Peyer's patch (tissue), 4 donors: ENCODE measurements around the gene TMC1. TPM values are rescaled to one million over a fixed set of nuclear protein-coding genes. Genes with fewer than 3 reads are reported as not detected.
A peak's percentile ranks its signal among the peaks of the same experiment; 100 is the strongest.

Experiments used
- DNase-seq, 3 donors: peaks; one replicate each; pipeline ENCODE4 v3.0.0-alpha.2; 2017 to 2019
- H3K27ac ChIP-seq, 4 donors: fragments of 200-600 bp; sonication (generic); one replicate each; pipeline ENCODE4 v1.5.1; 2016 to 2019
- H3K27me3 ChIP-seq, 2 donors: fragments of 200-600 bp; sonication (generic); one replicate each; pipeline ENCODE4 v1.5.1; 2019
- H3K36me3 ChIP-seq, 3 donors: fragments of 200-600 bp; sonication (generic); one replicate each; pipeline ENCODE4 v1.5.1; 2016 to 2019
- H3K4me1 ChIP-seq, 4 donors: fragments of 200-600 bp; sonication (generic); one replicate each; pipeline ENCODE4 v1.5.1; 2016 to 2019
- H3K4me3 ChIP-seq, 4 donors: fragments of 200-600 bp; sonication (generic); 1 replicate in 3 of 4; 2 replicates in 1 of 4; pipeline ENCODE4 v1.5.1; 2016 to 2019; ENCODE audit warnings: mild to moderate bottlenecking in 1 of 4
- H3K9me3 ChIP-seq, 4 donors: fragments of 200-600 bp; sonication (generic); one replicate each; pipeline ENCODE4 v1.5.1; 2016 to 2019; ENCODE audit warnings: mild to moderate bottlenecking in 1 of 4
- POLR2A ChIP-seq, 2 donors: fragments of 450-650 bp; IDR thresholded peaks; one replicate each; pipeline ENCODE4 v1.5.1; 2017; ENCODE audit warnings: antibody characterized with exemption in 2 of 2, mild to moderate bottlenecking in 2 of 2, moderate library complexity in 2 of 2
- total RNA-seq, 4 donors: library from RNA; depleted of rRNA; stranded (reverse); fragments of >200 nt; gene quantifications; one replicate each; pipeline ENCODE4 v1.1.0, GENCODE V29; 2016
- TF ChIP-seq, protein P1 (sequence below), 6 experiments: fragments of 450-650 bp in 4 of 6; fragments of 200-600 bp in 2 of 6; sonication (generic) in 1 of 6; IDR thresholded peaks; one replicate each; pipeline ENCODE4 v1.5.1; 2017 to 2019; ENCODE audit warnings: antibody characterized with exemption in 6 of 6, mild to moderate bottlenecking in 3 of 6, moderate library complexity in 1 of 6

The TMC1 gene
- total RNA-seq, 4 donors from 2014 or later: not detected

DNA sequence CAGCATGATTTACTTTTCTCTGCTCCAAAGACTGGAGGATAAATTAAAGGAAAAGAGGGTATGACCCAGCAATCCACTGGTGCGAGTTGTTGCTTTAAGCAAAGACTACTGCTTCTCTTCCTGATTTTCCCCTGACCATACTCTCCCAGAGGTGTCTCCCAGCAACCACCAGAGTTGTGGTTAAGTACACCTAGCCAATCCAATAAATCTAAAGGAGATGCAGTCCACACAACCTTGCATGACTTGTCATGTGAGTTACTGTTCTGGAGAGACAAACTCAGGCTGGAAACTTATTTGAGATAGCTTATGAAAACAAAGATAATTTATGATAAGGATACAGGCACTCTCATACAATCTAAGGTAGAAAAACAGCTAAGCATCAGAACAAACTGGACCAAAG lies 11.9 kb downstream of the TMC1 start:
- Histone ChIP-seq H3K4me3 (no peak overlapping the region), H3K27me3 (no peaks in the 10 kb centered on the region), H3K36me3 (no peaks in the 10 kb centered on the region), H3K27ac (peak overlapping the region in 1 of 4 donors; percentile 52), H3K9me3 (peaks cover 0 to 2% (median 0%) of the 10 kb centered on the region in 4 donors), H3K4me1 (no peaks in the 10 kb centered on the region)
- TF ChIP-seq, protein P1, sequence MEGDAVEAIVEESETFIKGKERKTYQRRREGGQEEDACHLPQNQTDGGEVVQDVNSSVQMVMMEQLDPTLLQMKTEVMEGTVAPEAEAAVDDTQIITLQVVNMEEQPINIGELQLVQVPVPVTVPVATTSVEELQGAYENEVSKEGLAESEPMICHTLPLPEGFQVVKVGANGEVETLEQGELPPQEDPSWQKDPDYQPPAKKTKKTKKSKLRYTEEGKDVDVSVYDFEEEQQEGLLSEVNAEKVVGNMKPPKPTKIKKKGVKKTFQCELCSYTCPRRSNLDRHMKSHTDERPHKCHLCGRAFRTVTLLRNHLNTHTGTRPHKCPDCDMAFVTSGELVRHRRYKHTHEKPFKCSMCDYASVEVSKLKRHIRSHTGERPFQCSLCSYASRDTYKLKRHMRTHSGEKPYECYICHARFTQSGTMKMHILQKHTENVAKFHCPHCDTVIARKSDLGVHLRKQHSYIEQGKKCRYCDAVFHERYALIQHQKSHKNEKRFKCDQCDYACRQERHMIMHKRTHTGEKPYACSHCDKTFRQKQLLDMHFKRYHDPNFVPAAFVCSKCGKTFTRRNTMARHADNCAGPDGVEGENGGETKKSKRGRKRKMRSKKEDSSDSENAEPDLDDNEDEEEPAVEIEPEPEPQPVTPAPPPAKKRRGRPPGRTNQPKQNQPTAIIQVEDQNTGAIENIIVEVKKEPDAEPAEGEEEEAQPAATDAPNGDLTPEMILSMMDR (IDR thresholded peaks at IDR 0.05): no peak
- TF ChIP-seq POLR2A (IDR thresholded peaks at IDR 0.05): no peak
- DNase-seq: no peak

DNA sequence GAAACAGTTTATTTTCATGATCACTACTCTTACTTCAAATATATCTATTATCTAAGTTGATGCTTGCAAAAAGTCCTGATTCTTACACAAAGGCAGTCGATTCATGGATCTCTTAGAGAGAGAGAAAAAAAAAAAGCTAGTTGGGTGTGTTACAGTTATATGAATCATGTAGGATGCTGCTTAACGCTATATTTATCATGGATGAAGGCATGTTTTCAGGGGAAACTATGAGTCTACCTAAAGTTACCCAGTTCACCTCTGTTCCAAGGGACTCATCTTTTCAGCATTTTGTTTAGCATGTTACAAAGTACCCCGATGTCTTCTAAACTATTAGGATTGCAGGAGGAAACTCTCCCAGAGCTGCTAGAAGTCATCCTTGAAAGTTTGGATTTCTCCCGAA lies 13.5 kb downstream of the TMC1 start:
- H3K9me3 ChIP-seq: peaks cover 0 to 2% (median 0%) of the 10 kb centered on the region in 4 donors
- H3K4me1 ChIP-seq: no peaks in the 10 kb centered on the region
- H3K36me3 ChIP-seq: no peaks in the 10 kb centered on the region
- TF ChIP-seq, protein P1 (IDR thresholded peaks at IDR 0.05): no peak
- no peak for TF ChIP-seq POLR2A (IDR thresholded peaks at IDR 0.05)
- no peak overlapping the region for H3K27ac ChIP-seq
- no peak overlapping the region for H3K4me3 ChIP-seq
- no peaks in the 10 kb centered on the region for H3K27me3 ChIP-seq
- no peak for DNase-seq

DNA sequence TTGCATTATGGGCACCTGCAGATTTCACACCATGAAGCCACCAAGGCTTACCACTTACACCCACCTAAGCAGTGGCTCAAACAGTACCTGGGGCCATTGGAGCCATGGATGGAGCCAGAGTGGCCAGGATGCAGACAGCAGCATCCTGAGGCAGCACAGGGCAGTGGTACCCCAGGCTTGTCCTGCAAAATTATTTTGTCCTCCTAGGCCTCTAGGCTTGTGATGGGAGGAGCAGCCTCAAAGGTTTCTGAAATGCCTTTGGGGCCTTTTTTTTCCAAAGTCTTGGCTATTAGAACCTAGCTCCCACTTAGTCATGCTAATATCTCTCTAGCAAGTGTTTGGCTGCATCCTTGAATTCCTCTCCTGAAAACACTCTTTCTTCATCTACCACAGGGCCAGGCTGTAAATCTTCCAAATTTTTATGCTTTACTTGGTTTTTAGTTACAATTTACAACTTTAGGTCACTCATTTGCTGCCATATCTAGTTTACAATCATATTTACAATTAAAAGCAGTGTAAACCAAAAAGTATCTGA lies 15.7 kb downstream of the TMC1 start:
- Histone ChIP-seq H3K4me3 (no peak overlapping the region), H3K4me1 (no peaks in the 10 kb centered on the region), H3K36me3 (no peaks in the 10 kb centered on the region), H3K27ac (no peak overlapping the region), H3K9me3 (peaks cover 0 to 2% (median 0%) of the 10 kb centered on the region in 4 donors), H3K27me3 (no peaks in the 10 kb centered on the region)
- TF ChIP-seq POLR2A (IDR thresholded peaks at IDR 0.05): no peak
- TF ChIP-seq, protein P1 (IDR thresholded peaks at IDR 0.05): no peak
- DNase-seq: no peak

DNA sequence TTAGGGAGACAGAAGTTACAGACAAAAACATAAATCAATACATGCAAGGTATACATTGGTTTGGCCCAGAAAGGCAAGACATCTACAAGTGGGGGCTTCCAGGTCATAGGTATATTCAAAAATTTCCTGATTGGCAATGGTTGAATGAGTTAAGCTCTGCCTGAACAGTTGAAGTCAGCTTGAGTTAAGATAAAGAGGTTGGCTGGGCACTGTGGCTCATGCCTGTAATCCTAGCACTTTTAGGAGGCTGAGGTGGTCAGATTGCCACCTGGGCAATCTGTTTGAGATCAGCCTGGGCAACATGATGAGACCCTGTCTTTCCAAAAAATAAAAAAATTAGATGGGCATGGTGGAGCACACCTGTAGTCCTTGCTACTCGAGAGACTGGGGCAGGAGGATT lies 16.3 kb downstream of the TMC1 start:
- Histone ChIP-seq H3K27me3 (no peaks in the 10 kb centered on the region), H3K4me1 (no peaks in the 10 kb centered on the region), H3K27ac (no peak overlapping the region), H3K36me3 (no peaks in the 10 kb centered on the region), H3K9me3 (peaks cover 0 to 2% (median 0%) of the 10 kb centered on the region in 4 donors), H3K4me3 (no peak overlapping the region)
- DNase-seq: no peak
- TF ChIP-seq, protein P1 (IDR thresholded peaks at IDR 0.05): no peak
- no peak for TF ChIP-seq POLR2A (IDR thresholded peaks at IDR 0.05)

DNA sequence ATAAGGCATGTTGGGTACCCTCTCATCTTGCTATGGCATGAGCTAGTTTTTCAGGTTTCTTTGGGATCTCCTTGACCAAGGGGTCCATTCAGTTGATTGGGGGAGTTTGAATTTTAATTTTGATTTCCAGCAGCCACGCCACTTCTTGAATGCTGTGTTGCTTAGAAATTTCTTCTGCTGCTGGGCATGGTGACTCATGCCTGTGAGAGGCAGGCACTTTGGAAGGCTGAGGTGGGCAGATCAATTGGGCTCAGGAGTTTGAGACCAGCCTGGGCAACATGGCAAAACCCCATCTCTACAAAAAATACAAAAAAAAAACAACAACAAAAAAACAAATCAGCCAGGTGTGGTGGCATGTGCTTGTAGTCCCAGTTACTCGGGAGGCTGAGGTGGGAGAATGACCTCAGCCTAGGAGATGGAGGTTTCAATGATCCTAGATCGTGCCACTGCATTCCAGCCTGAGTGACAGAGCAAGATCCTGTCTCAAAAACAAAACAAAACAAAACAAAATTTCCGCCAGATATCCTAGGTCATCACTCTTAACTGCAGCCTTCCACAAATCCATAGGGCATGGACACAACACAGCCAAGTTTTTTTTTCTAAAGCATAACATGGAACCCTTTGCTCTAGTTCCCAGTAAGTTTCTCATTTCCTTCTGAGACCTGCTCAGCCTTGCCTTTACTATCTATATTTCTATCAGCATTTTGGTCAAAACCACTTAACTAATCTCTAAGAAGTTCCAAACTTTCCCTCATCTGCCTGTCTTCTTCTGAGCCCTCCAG lies 17.7 kb downstream of the TMC1 start:
- H3K4me3 ChIP-seq: no peak overlapping the region
- H3K36me3 ChIP-seq: no peaks in the 10 kb centered on the region
- H3K4me1 ChIP-seq: no peaks in the 10 kb centered on the region
- TF ChIP-seq, protein P1 (IDR thresholded peaks at IDR 0.05): no peak
- no peak for TF ChIP-seq POLR2A (IDR thresholded peaks at IDR 0.05)
- no peak overlapping the region for H3K27ac ChIP-seq
- no peak for DNase-seq
- H3K9me3 ChIP-seq: peaks cover 0 to 2% (median 0%) of the 10 kb centered on the region in 4 donors
- no peaks in the 10 kb centered on the region for H3K27me3 ChIP-seq
